Psoas muscle (tissue), 8 donors: ENCODE results near the gene KCTD17. TPM values are rescaled to one million over a fixed set of nuclear protein-coding genes. Genes with fewer than 3 reads are reported as not detected.

ENCODE experiments used
- ATAC-seq, 4 donors: fragments of 200-7000 bp; cut with Tn5 transposase; one replicate each; pipeline ENCODE4 v1.9.1; 2020; ENCODE audit warnings: moderate library complexity in 3 of 4, mild to moderate bottlenecking in 2 of 4
- DNase-seq, 2 donors: peaks; one replicate each; pipeline ENCODE4 v3.0.0-alpha.2; 2020
- H3K27ac ChIP-seq: fragments of 200-600 bp; one replicate; pipeline ENCODE4 v1.8.0; 2022
- H3K27me3 ChIP-seq, 3 donors: fragments of 200-600 bp in 1 of 3; one replicate each; pipeline versions ENCODE4 v1.6.1 to v1.8.0; 2013 to 2022; ENCODE audit warnings: low read length in 2 of 3, mild to moderate bottlenecking in 2 of 3, moderate library complexity in 1 of 3; ENCODE audit not compliant: insufficient read depth in 3 of 3
- H3K36me3 ChIP-seq, 2 donors: fragments of 200-600 bp in 1 of 2; one replicate each; pipeline versions ENCODE4 v1.6.1 to v1.8.0; 2013 to 2022; ENCODE audit warnings: low read depth in 1 of 2, mild to moderate bottlenecking in 1 of 2, moderate library complexity in 1 of 2; ENCODE audit not compliant: insufficient read depth in 1 of 2
- H3K4me1 ChIP-seq: fragments of 200-600 bp; one replicate; pipeline ENCODE4 v1.8.0; 2022
- H3K4me3 ChIP-seq: fragments of 200-600 bp; one replicate; pipeline ENCODE4 v1.8.0; 2022; ENCODE audit warnings: mild to moderate bottlenecking
- H3K9me3 ChIP-seq: fragments of 200-600 bp; one replicate; pipeline ENCODE4 v1.8.0; 2022
- WGBS, 3 donors: extraction: QIAGEN DNeasy Blood & Tissue Kit; methylation state at CpG; one replicate each; pipeline versions ENCODE4 v1.1.6 to v1.1.7; 2013; 5-methylcytosine and 5-hydroxymethylcytosine counted together
- intact Hi-C, 2 donors: fragments of 100-400 bp; cut with DNase I; formaldehyde crosslinking; loops; one replicate each; pipeline versions ENCODE4 v1.11.0 to v1.14.2; 2022
- polyA plus RNA-seq, 3 donors: library from polyadenylated mRNA; stranded (reverse); fragments of 200-250 nt; gene quantifications; one replicate each; pipeline ENCODE4 v1.2.3, GENCODE V29; 2013
- total RNA-seq, 4 donors: library from RNA; stranded (reverse); fragmentation: NEBNext Ultra II Directional in 2 of 4; extraction: Animal tissue kit (Norgen Biotek cat#: 25700) in 2 of 4; gene quantifications; one replicate each; pipeline versions ENCODE4 v1.2.1 to v1.2.4, GENCODE V29; 2021 to 2023
- TF ChIP-seq, protein P1 (sequence below): fragments of 200-600 bp; IDR thresholded peaks from one replicate; pipeline ENCODE4 v1.8.0; 2022; ENCODE audit warnings: antibody characterized with exemption
- donor health status: healthy with polysubstance abuse.
- donor health status: DM: no; HTN: no; CAD: no; lungs with moderate emphysema.
- donor health status: Bipolar disorder and iron deficiency.
- donor health status: healthy.
- donor health status: DM: yes; HTN: yes; CAD: no.
- donor health status: DM: no; HTN: no; CAD: no.
- donor health status: DM: no; HTN: no; CAD: no.
- donor health status: DM: yes; HTN: yes; CAD: no.

KCTD17 gene
- total and polyA plus RNA-seq, 7 donors, result 1.5 to 3.4 (median 1.8) TPM

- no peaks in the 10 kb centered on the region for H3K27me3 ChIP-seq
- H3K4me1 ChIP-seq, result no peaks in the 10 kb centered on the region
- H3K36me3 ChIP-seq, result peaks cover 4 to 48% of the 10 kb centered on the region in 2 donors
- no peaks in the 10 kb centered on the region for H3K9me3 ChIP-seq
- WGBS, 3 donors, result 67 to 76% (median 70%) methylated on average over 14 of the region's 14 CpGs
- intact Hi-C loops, result no loop called here
- ATAC-seq (no peak), DNase-seq (no peak)
- H3K27ac ChIP-seq, result no peak overlapping the region
- TF ChIP-seq, protein P1, sequence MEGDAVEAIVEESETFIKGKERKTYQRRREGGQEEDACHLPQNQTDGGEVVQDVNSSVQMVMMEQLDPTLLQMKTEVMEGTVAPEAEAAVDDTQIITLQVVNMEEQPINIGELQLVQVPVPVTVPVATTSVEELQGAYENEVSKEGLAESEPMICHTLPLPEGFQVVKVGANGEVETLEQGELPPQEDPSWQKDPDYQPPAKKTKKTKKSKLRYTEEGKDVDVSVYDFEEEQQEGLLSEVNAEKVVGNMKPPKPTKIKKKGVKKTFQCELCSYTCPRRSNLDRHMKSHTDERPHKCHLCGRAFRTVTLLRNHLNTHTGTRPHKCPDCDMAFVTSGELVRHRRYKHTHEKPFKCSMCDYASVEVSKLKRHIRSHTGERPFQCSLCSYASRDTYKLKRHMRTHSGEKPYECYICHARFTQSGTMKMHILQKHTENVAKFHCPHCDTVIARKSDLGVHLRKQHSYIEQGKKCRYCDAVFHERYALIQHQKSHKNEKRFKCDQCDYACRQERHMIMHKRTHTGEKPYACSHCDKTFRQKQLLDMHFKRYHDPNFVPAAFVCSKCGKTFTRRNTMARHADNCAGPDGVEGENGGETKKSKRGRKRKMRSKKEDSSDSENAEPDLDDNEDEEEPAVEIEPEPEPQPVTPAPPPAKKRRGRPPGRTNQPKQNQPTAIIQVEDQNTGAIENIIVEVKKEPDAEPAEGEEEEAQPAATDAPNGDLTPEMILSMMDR, result no peak
- H3K4me3 ChIP-seq, result no peak overlapping the region
These were observed 20.8 kb upstream of the KCTD17 start for GRCh38 chr22:37030560-37031281.

DNA sequence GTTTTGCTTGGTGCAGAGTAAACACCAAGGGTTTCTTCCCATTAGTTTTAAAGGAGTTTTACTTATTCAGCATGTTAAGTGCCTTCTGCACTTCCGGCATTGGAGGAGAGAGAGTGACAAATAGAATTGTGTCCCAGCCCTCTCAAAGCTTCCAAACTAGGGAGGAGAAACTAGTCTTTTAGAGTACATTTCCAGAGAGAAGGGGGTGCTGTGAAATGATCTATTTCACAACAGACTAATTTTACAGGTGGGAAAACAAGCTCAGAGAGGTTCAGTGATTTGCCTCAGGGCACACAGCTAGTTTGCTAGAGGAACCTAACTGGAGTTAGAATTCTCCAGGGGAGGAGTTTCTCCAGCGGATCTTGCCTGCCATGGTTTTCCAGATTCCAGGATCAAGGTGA is 19.4 kb upstream of the KCTD17 start:
- WGBS, 3 donors, result 69 to 89% (median 75%) methylated on average over 2 of the region's 2 CpGs
- TF ChIP-seq, protein P1, result no peak
- Histone ChIP-seq H3K27me3 (no peaks in the 10 kb centered on the region), H3K9me3 (no peaks in the 10 kb centered on the region), H3K27ac (no peak overlapping the region), H3K4me3 (no peak overlapping the region), H3K36me3 (peaks cover 4 to 34% of the 10 kb centered on the region in 2 donors), H3K4me1 (no peaks in the 10 kb centered on the region)
- ATAC-seq, result peak in 1 of 4 donors; percentile 15
- intact Hi-C loops, result no loop called here
- DNase-seq, result no peak

DNA sequence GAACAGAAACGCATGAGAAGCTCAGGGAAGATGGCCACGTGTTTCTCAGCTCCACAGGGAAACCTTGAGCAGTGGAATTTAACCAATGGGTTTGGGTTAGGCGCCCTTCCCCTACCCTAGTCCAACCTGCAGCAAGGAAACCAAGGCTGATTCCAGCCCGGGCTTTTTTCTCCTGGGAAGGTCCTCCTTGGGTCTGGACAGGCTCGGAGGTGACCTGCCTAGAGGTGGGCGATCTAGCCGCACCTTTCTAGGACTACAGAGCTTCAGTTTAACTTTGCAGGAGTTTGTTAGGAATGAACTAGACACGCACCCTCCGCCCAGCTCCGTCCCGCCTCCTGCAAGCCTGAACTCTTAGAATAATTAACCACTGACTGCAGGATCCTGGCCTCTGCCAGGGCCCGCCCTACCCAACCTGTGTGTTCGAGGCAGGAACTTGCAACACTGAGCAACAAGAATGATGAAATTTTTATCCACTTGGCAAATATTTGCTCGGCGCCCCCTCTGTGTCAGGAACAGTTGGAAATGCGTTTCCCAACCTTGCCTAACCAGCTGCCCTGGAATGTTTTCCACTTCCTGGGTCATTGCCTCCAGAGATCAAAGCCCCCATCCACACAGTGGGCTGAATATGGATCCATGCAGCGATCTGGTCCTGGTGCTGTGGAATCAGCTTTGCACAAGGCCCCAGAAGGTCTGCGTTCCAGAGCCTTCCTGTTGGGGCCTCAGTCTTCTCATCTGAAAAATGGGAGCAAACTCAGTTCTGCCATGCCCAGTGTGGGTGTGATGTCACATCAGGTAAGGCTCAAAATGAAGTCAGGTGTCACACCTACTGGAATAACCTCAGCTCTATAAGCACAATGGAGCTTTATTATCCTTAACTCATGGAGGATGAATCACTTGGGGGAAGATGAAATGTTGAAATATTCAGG is 18.7 kb upstream of the KCTD17 start:
- H3K27ac ChIP-seq, result no peak overlapping the region
- no peak overlapping the region for H3K4me3 ChIP-seq
- no peaks in the 10 kb centered on the region for H3K9me3 ChIP-seq
- ATAC-seq, result peak in 3 of 4 donors; percentile 23 to 67 (median 49)
- H3K27me3 ChIP-seq, result peaks cover 0 to 6% (median 2%) of the 10 kb centered on the region in 3 donors
- peak; percentile 50 to 76 for DNase-seq
- no peaks in the 10 kb centered on the region for H3K4me1 ChIP-seq
- WGBS, 3 donors, result 64 to 75% (median 65%) methylated on average over 18 of the region's 18 CpGs
- TF ChIP-seq, protein P1, result no peak
- intact Hi-C loops, result no loop called here
- peaks cover 4 to 27% of the 10 kb centered on the region in 2 donors for H3K36me3 ChIP-seq

GRCh38 chr22:37033605-37034430 is 17.7 kb upstream of the KCTD17 start:
- Histone ChIP-seq H3K4me1 (no peaks in the 10 kb centered on the region), H3K27me3 (peaks cover 0 to 17% (median 2%) of the 10 kb centered on the region in 3 donors), H3K27ac (no peak overlapping the region), H3K9me3 (no peaks in the 10 kb centered on the region), H3K4me3 (no peak overlapping the region), H3K36me3 (peaks cover 4 to 20% of the 10 kb centered on the region in 2 donors)
- 80 to 84% (median 83%) methylated on average over 23 of the region's 23 CpGs for WGBS, 3 donors
- DNase-seq, result no peak
- intact Hi-C loops, result no loop called here
- TF ChIP-seq, protein P1, result no peak
- ATAC-seq, result no peak
